Osteoblast (primary cell): ENCODE measurements around the gene ACOT12. TPM values are rescaled to one million over a fixed set of nuclear protein-coding genes. Genes with fewer than 3 reads are reported as not detected.

Experiments used
- DNase-seq: peaks from one replicate; pipeline ENCODE4 v3.0.0; 2011; ENCODE audit warnings: low spot score, mixed read lengths; ENCODE audit not compliant: insufficient read length; ENCODE audit errors: missing footprints
- H2AFZ ChIP-seq: 2 replicates; pipeline ENCODE4 v1.6.0; 2011; ENCODE audit warnings: mild to moderate bottlenecking, low read length
- H3K27ac ChIP-seq: 2 replicates; pipeline ENCODE4 v1.5.1; 2011; ENCODE audit warnings: mild to moderate bottlenecking, low read depth, low read length, moderate library complexity
- H3K27me3 ChIP-seq: 2 replicates; pipeline ENCODE4 v1.6.0; 2012; ENCODE audit warnings: mild to moderate bottlenecking, control low read depth, inconsistent platforms, low read length, moderate library complexity; ENCODE audit not compliant: insufficient read depth
- H3K36me3 ChIP-seq: 2 replicates; pipeline ENCODE4 v1.5.1; 2011; ENCODE audit warnings: mild to moderate bottlenecking, low read length, control low read depth, moderate library complexity; ENCODE audit not compliant: insufficient read depth
- H3K4me1 ChIP-seq: 2 replicates; pipeline ENCODE4 v1.5.1; 2011; ENCODE audit warnings: mild to moderate bottlenecking, low read length, control low read depth, moderate library complexity; ENCODE audit not compliant: insufficient read depth
- H3K4me2 ChIP-seq: 2 replicates; pipeline ENCODE4 v1.6.0; 2011; ENCODE audit warnings: mild to moderate bottlenecking, low read length; ENCODE audit not compliant: insufficient read depth
- H3K4me3 ChIP-seq: fragments of 200-600 bp; sonication (generic); 3 replicates; pipeline ENCODE4 v1.5.1; 2012; ENCODE audit warnings: mild to moderate bottlenecking, low read length, inconsistent platforms; ENCODE audit not compliant: insufficient read depth
- H3K79me2 ChIP-seq: 2 replicates; pipeline ENCODE4 v1.6.0; 2012; ENCODE audit warnings: mild to moderate bottlenecking, low read length, control low read depth, inconsistent platforms; ENCODE audit not compliant: insufficient read depth
- H3K9me3 ChIP-seq: 2 replicates; pipeline ENCODE4 v1.5.1; 2011; ENCODE audit warnings: low read depth, low read length, control low read depth
- H4K20me1 ChIP-seq: 2 replicates; pipeline ENCODE4 v1.6.0; 2012; ENCODE audit warnings: mild to moderate bottlenecking, low read length, control low read depth; ENCODE audit not compliant: insufficient read depth
- CTCF ChIP-seq: IDR thresholded peaks from 2 replicates; pipeline ENCODE4 v1.5.1; 2011; ENCODE audit warnings: mild to moderate bottlenecking, low read depth, low read length, moderate library complexity; ENCODE audit errors: extremely low read depth
- total RNA-seq: library from RNA; depleted of rRNA; stranded (reverse); fragments of >200 nt; gene quantifications from 2 replicates; pipeline ENCODE4 v1.2.3, GENCODE V29; 2012

The ACOT12 gene
- total RNA-seq, 1 donor = not detected

DNA sequence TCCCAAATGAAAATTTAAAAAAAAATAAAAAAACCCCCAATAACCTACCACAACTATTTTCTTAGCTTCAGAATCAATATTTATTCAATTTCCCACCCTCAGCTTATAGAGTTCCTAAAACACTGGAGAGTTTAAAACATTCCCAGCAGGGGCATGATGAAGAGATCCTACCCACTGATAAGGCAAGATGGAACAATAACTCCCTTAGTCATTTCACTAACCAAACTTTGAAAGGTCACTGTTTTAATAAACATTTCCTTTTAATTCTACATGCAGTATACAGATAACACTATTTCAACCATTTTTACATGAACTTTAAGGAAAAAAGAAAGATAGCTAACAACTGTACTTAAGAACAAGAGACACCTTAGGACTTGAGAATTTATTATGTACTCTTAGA is 34.9 kb upstream of the ACOT12 start:
- H3K27ac ChIP-seq = no peak overlapping the region
- no peak overlapping the region for H3K4me3 ChIP-seq
- peaks cover 5% of the 10 kb centered on the region for H3K4me1 ChIP-seq
- no peaks in the 10 kb centered on the region for H3K79me2 ChIP-seq
- no peaks in the 10 kb centered on the region for H3K27me3 ChIP-seq
- H3K36me3 ChIP-seq = no peaks in the 10 kb centered on the region
- no peak overlapping the region for H3K4me2 ChIP-seq
- peak; percentile 70 for DNase-seq
- H4K20me1 ChIP-seq = no peaks in the 10 kb centered on the region
- no peak overlapping the region for H2AFZ ChIP-seq
- no peak for TF ChIP-seq CTCF
- no peaks in the 10 kb centered on the region for H3K9me3 ChIP-seq

- Histone ChIP-seq H3K4me1 (peaks cover 5% of the 10 kb centered on the region), H3K79me2 (no peaks in the 10 kb centered on the region), H3K4me3 (no peak overlapping the region), H3K36me3 (no peaks in the 10 kb centered on the region), H3K27ac (no peak overlapping the region), H2AFZ (no peak overlapping the region), H3K4me2 (no peak overlapping the region), H3K9me3 (no peaks in the 10 kb centered on the region), H3K27me3 (no peaks in the 10 kb centered on the region), H4K20me1 (no peaks in the 10 kb centered on the region)
- DNase-seq = no peak
- no peak for TF ChIP-seq CTCF
These were observed 34.5 kb upstream of the ACOT12 start for GRCh38 chr5:81428446-81428845.

GRCh38 chr5:81427566-81427965 is 33.6 kb upstream of the ACOT12 start:
- TF ChIP-seq CTCF = no peak
- no peak overlapping the region for H2AFZ ChIP-seq
- H3K79me2 ChIP-seq = no peaks in the 10 kb centered on the region
- H3K27me3 ChIP-seq = no peaks in the 10 kb centered on the region
- H3K27ac ChIP-seq = no peak overlapping the region
- no peaks in the 10 kb centered on the region for H3K36me3 ChIP-seq
- H4K20me1 ChIP-seq = no peaks in the 10 kb centered on the region
- no peaks in the 10 kb centered on the region for H3K9me3 ChIP-seq
- H3K4me2 ChIP-seq = no peak overlapping the region
- no peak for DNase-seq
- peaks cover 13% of the 10 kb centered on the region for H3K4me1 ChIP-seq
- H3K4me3 ChIP-seq = no peak overlapping the region

DNA sequence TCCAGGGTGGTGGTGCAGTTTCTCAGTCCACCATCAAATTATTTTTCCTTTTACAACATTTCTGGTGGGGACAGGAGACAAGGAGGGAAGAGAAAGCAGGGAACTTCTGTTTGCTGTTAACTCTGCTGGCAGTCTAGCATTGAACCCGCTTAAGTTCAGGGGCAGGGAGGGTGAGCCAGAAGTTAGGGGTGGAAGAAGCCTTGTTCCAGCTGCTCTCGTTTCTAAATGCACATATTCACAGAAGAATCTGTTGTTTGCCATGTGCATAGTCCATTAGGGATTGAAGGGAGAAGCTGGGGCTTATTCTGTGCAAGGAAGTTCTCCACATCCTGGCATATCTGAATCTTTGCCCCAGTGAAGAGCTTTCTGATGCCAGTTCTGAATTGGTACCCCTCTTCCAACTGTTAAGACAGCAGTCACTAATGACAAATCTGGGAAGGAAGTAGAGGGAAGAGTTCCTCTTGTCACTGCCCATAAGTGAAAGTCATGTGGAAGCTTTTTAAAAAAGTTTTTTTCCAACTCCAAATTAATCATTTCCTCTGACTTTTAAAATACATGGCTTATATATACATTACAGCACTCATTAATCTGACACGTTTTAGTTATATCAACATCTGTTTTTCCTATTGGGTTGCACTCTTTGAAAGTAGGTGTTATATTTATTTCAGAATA is 32.6 kb upstream of the ACOT12 start:
- Histone ChIP-seq H3K27ac (no peak overlapping the region), H3K9me3 (no peaks in the 10 kb centered on the region), H3K27me3 (no peaks in the 10 kb centered on the region), H2AFZ (no peak overlapping the region), H3K4me2 (no peak overlapping the region), H4K20me1 (no peaks in the 10 kb centered on the region), H3K4me3 (no peak overlapping the region), H3K4me1 (peaks cover 19% of the 10 kb centered on the region), H3K36me3 (no peaks in the 10 kb centered on the region), H3K79me2 (no peaks in the 10 kb centered on the region)
- TF ChIP-seq CTCF = no peak
- DNase-seq = no peak
